NOMO-1 treated with DMSO at 0.1 percent for 48 hours (cell line): ENCODE data around the gene ADAMTSL1.

Experiments used
- DNase-seq: peaks from one replicate; lab custom pipeline; 2025; ENCODE audit not compliant: unreplicated experiment; lab: John Stamatoyannopoulos, UW

The ADAMTSL1 gene

GRCh38 chr9:18721267-18721994 lies 247.5 kb downstream of the ADAMTSL1 start:
- DNase-seq = no peak

- DNase-seq = no peak
Measured at GRCh38 chr9:18721995-18722310, 248.0 kb downstream of the ADAMTSL1 start.

GRCh38 chr9:18722882-18723281 lies 248.9 kb downstream of the ADAMTSL1 start:
- DNase-seq = no peak

- DNase-seq = no peak
Measured at GRCh38 chr9:18723366-18723765, 249.4 kb downstream of the ADAMTSL1 start.

GRCh38 chr9:18726546-18726945 lies 252.6 kb downstream of the ADAMTSL1 start:
- DNase-seq = no peak

GRCh38 chr9:18727904-18728303 lies 254.0 kb downstream of the ADAMTSL1 start:
- DNase-seq = no peak

- no peak for DNase-seq
Measured at GRCh38 chr9:18728642-18729041, 254.7 kb downstream of the ADAMTSL1 start.

- no peak for DNase-seq
Measured at GRCh38 chr9:18730241-18730640, 256.3 kb downstream of the ADAMTSL1 start.

- DNase-seq = no peak
Measured at GRCh38 chr9:18739127-18739526, 265.2 kb downstream of the ADAMTSL1 start.

GRCh38 chr9:18739641-18740318 lies 265.8 kb downstream of the ADAMTSL1 start:
- DNase-seq = no peak

GRCh38 chr9:18741359-18741758 lies 267.4 kb downstream of the ADAMTSL1 start:
- DNase-seq = no peak

- DNase-seq = no peak
Measured at GRCh38 chr9:18741945-18742344, 268.0 kb downstream of the ADAMTSL1 start.

- DNase-seq = no peak
Measured at GRCh38 chr9:18743421-18743820, 269.5 kb downstream of the ADAMTSL1 start.

GRCh38 chr9:18743971-18744370 lies 270.0 kb downstream of the ADAMTSL1 start:
- DNase-seq = no peak

GRCh38 chr9:18745710-18746109 lies 271.8 kb downstream of the ADAMTSL1 start:
- DNase-seq = no peak

- DNase-seq = no peak
Measured at GRCh38 chr9:18746631-18747030, 272.7 kb downstream of the ADAMTSL1 start.

GRCh38 chr9:18747595-18747994 lies 273.6 kb downstream of the ADAMTSL1 start:
- DNase-seq = no peak

- no peak for DNase-seq
Measured at GRCh38 chr9:18748251-18748701, 274.3 kb downstream of the ADAMTSL1 start.

- no peak for DNase-seq
Measured at GRCh38 chr9:18749711-18750110, 275.8 kb downstream of the ADAMTSL1 start.

GRCh38 chr9:18753904-18754303 lies 280.0 kb downstream of the ADAMTSL1 start:
- no peak for DNase-seq

GRCh38 chr9:18754537-18754936 lies 280.6 kb downstream of the ADAMTSL1 start:
- no peak for DNase-seq

- DNase-seq = no peak
Measured at GRCh38 chr9:18755263-18755662, 281.3 kb downstream of the ADAMTSL1 start.

- DNase-seq = no peak
Measured at GRCh38 chr9:18756712-18757125, 282.8 kb downstream of the ADAMTSL1 start.
